GM21619 (cell line): ENCODE measurements around the gene IL13RA2.

Source experiments
- ATAC-seq: cut with Tn5 transposase; IDR thresholded peaks from one replicate; pipeline ENCODE4 v1.9.1; 2021; ENCODE audit not compliant: unreplicated experiment

IL13RA2 gene

GRCh38 chrX:115017455-115017854 lies at the start of gene IL13RA2:
TSS of gene IL13RA2 (minus strand) at chrX:115017616. CDS start at chrX:115017269, 347 bp downstream.
- ATAC-seq: no peak

DNA sequence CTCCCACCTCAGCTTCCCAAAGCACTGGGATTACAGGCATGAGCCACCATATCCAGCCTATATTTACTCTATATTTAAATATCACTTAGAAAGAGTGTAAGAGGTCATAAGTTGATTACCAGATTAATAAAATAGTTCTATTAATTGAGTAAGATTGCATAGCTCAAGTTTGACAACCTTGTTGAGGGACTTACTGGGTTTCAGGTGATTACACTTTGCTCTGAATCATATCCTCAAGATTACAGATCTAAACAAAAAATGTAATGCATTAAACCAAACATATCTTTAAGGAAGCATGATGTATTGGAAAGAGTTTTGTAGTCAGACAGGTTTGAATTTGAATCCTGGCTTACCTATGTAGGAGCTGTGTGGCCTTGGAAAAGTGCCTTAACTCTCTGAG lies 47.9 kb upstream of the IL13RA2 start:
- ATAC-seq: no peak

DNA sequence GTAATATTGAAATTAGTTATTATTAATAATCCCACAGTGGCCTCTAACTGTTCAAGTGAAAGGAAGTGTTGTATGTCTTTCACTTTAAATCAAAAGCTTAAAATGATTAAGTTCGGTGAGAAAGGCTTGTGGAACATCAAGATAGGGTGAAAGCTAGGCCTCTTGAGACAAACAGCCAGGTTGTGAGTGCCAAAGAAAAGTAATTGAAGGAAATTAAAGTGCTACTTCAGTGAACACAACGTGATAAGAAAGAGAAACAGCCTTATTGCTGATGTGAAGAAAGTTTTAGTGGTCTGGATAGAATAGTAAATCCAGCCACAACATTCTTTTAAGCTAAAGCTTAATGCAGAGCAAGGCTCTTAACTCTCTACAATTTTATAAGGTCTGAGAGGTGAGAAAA lies 42.6 kb upstream of the IL13RA2 start:
- no peak for ATAC-seq

GRCh38 chrX:115058276-115058675 lies 40.9 kb upstream of the IL13RA2 start:
- no peak for ATAC-seq

DNA sequence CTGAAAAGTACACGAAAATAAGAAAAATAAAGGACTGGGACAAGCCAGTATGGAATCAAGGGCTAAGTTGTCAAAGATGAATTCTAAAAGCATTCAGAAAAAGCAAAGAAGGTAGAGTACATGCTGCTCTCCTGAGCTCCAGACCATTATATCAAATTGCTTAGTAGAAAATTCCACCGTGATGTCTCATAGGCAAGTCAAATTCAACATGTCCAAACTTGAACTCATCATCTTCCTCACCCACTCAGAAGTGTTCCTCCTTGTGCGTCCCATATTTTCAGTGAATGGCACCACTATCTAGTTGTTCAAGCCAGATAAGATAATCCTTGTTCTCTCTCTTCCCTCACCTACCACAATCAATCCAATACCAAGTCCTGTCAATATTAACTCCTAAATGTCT lies 37.5 kb upstream of the IL13RA2 start:
- no peak for ATAC-seq

- ATAC-seq: no peak
Measured at GRCh38 chrX:115053223-115053622, 35.8 kb upstream of the IL13RA2 start.

- ATAC-seq: no peak
Measured at GRCh38 chrX:115047715-115048114, 30.3 kb upstream of the IL13RA2 start.

DNA sequence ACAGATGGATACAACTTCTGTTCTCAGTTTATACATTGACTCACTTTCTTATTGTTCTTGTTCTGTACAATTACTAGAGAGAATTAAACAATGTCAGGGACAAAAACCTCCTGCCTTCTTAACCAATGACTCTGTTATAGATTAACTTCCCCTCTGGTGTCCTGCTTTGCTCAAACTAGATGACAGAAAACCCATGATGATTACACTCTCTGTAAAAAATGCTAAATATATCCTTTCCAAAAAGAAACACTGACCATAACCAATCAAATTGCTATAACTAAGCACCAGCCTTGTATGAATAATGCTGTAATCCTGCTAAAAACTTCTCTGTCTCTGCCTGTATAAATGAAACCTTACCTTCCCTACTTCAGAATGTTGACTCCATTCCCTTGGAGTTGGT lies 29.8 kb upstream of the IL13RA2 start:
- no peak for ATAC-seq

GRCh38 chrX:115040417-115040816 lies 23.0 kb upstream of the IL13RA2 start:
- ATAC-seq: no peak

GRCh38 chrX:115038406-115038805 lies 21.0 kb upstream of the IL13RA2 start:
- ATAC-seq: no peak

GRCh38 chrX:115036029-115036428 lies 18.6 kb upstream of the IL13RA2 start:
- ATAC-seq: no peak

GRCh38 chrX:115031989-115032388 lies 14.6 kb upstream of the IL13RA2 start:
- no peak for ATAC-seq

DNA sequence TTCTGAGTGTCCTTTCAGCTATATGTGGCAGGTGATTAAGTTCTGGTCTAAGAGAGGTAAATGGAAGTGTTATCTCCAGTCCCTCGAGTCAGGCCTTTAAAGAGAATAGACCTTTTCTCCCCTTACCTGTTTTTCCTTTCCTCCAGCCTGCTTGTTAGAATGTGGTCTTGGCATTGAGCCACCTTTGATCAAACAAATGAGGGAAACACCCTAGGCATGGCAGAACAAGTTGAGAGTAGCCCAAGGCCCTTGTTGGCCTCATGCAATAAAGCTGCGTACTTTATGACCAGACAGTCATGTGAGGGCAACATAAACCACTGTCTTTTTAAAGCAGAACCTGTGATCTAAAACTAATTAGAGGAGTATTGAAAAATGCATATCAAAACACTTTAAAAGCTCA lies 13.2 kb upstream of the IL13RA2 start:
- no peak for ATAC-seq

DNA sequence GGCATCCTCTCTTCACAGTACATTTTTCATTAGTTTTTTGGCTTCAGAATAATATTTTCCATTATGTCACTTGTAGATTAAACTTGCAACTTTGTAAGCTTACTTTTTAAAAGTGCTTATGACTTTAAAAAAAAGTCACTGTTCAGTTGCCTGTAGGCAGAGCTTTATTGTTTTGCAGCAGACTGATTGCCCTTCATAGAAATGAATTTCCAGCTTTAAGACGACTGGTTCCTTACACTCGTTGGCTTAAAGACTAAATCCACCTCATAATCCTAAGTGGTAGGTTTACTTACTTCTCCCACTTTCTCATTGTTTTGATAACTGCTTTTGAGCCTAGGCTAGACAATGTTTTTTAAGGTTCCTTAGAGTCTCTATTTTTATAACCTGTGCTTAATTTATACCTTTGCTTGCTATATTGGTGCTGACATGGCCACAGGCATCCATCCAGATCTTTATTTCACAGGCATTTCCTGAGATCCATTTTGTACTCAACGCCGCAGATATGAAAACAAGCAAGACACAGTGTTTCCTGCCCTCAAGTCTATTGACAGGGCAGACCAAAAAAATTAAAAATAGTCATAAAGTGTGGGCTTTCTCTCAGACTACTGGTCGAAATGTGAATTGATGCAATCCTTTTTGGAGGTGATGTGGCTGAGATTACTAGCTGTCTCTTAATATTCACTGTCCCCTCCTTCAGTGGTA lies 12.6 kb upstream of the IL13RA2 start:
- no peak for ATAC-seq

GRCh38 chrX:115029440-115029839 lies 12.0 kb upstream of the IL13RA2 start:
- ATAC-seq: no peak

- ATAC-seq: no peak
Measured at GRCh38 chrX:115023811-115024210, 6.4 kb upstream of the IL13RA2 start.

- ATAC-seq: no peak
Measured at GRCh38 chrX:115023139-115023538, 5.7 kb upstream of the IL13RA2 start.

DNA sequence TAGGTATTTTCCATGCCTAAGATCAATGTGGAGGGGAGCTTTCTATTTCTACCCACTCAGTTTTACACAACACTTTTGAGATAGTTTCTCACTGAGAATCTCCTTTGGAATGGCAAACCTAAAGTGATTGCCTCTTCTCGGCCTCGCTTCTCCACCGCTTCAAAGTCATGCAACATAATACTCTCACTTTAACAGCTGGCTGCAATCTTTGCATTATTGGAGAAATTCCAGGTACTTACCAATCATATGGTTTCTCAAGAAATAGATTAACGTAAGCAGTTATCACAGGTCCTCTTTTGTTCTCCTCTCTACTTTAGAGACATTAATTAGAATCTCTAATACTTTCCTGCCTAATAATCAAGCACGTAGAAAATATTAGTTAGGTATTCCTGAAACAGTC lies 3.7 kb upstream of the IL13RA2 start:
- ATAC-seq: no peak

DNA sequence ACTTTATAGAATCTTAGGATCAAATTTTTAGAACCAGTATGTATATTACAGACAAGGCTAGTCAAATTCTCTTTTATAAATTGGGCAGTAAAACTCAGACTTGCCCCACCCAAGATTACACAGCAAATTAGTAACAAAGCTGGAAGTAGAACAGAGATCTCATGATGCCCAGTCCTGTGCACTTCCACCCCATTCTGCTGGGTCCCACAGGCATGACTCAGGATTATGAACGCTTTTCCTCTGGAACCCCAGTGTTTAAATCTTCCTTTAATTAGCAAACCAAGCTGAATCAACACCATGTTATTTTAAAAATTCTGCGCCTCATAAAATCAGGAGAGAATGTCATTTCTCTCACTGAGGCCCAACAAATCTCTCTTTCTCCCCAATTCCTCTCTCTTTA lies 1.5 kb upstream of the IL13RA2 start:
- no peak for ATAC-seq

DNA sequence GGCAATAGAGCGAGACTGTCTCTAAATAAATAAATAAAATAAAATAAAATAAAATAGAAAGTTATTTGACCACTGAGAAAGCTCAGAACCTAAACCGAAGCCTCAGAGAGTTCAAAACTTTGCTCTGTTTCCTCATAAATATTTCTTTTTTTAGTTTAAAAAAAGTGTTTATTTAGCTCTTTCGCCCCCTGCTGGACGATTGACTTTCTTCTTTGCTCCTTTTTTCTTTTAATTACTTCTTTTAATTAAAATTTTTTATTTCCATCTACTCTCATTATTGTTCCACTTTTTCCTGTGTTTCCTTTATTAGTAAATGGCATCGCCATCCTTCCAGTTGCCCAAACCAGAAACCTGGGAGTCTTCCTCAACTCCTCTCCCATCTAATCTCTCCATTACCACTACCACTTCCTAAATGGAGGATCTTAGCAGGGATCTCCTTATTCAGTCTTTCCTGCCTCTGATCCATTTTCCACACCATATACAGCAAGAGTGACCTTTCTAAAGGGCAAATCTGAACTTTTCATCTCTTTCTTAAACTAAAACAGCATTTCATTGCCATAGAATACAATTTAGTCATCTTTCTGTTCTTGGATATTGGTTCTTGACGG lies 728 bp upstream of the IL13RA2 start:
- ATAC-seq: no peak

DNA sequence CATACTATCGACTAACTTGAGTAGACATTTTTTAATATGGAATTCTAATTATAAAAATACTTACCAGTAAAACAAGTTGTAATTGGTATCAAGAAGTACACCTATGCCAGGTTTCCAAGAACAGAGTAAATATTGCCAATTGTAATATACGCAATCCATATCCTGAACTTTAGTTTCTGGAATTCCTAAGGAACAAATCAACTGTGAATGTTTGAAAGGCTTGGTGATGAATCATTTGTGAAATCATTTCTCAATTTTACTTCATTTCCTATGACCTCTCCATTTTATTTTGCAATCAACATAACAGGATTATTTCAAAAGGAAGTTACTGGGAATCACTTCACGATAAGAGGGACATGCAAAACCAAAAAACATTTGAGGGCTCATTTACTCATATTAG lies 3.7 kb downstream of the IL13RA2 start:
- ATAC-seq: no peak

DNA sequence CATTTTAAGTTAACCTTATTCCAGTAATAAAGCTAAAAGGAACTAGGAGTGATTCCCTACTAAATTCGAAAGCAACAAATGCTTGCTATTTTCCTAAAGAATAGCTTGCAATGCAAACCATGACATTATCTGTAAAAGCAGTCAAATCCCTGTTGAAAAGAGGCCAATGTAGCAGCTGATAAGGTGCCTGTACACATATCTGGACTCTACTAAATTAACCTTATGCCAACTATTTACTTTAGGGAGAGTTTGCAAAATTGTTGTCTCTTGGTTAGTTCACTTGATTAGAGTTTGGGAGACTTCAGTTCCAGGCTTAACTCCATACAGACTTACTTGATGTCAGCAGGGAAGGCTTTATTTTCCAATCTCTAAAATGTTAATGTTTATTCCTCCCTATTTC lies 6.0 kb downstream of the IL13RA2 start:
- ATAC-seq: no peak

- no peak for ATAC-seq
Measured at GRCh38 chrX:114999906-115000305, 17.5 kb downstream of the IL13RA2 start.
